GM12892 (cell line): ENCODE data around the gene NOL8.

Source experiments
- POLR2A ChIP-seq: IDR thresholded peaks from 2 replicates; pipeline ENCODE4 v1.6.1; 2011; ENCODE audit warnings: low read depth, low read length, control low read depth
- POLR2AphosphoS5 ChIP-seq: IDR thresholded peaks from 2 replicates; pipeline ENCODE4 v1.6.1; 2011; ENCODE audit warnings: low read depth, low read length, control low read depth
- TAF1 ChIP-seq: IDR thresholded peaks from 2 replicates; pipeline ENCODE4 v1.6.1; 2011; ENCODE audit warnings: low read depth, mild to moderate bottlenecking, control low read depth, low read length, borderline replicate concordance

- TF ChIP-seq TAF1 = no peak
- no peak for TF ChIP-seq POLR2AphosphoS5
- no peak for TF ChIP-seq POLR2A
Observed at GRCh38 chr9:92297611-92298010, 27.5 kb downstream of the NOL8 start.
